Thymus (tissue), 14 donors: ENCODE measurements around the gene ROPN1L. TPM values are rescaled to one million over a fixed set of nuclear protein-coding genes. Genes with fewer than 3 reads are reported as not detected.
A peak's percentile ranks its signal among the peaks of the same experiment; 100 is the strongest.
"Not testable (repeated sequence)": the region's sequence is repeated elsewhere in the genome, so short reads cannot be mapped to it uniquely, and the experiment has no call there.

Source experiments
- DNase-seq, 9 donors: peaks; one replicate each; pipeline ENCODE4 v3.0.0-alpha.2; 2013; ENCODE audit warnings: low spot score in 9 of 9, low read depth in 6 of 9, missing footprints in 1 of 9
- H3K27ac ChIP-seq, 2 donors: one replicate each; pipeline ENCODE4 v1.5.1; 2013; ENCODE audit warnings: control low read depth in 1 of 2, low read depth in 1 of 2, low read length in 1 of 2, mild to moderate bottlenecking in 1 of 2, moderate library complexity in 1 of 2
- H3K27me3 ChIP-seq, 2 donors: one replicate each; pipeline ENCODE4 v1.5.1; 2013; ENCODE audit warnings: low read length in 1 of 2; ENCODE audit not compliant: control insufficient read depth in 2 of 2, insufficient read depth in 1 of 2
- H3K36me3 ChIP-seq, 2 donors: one replicate each; pipeline ENCODE4 v1.5.1; 2013; ENCODE audit warnings: low read length in 1 of 2, mild to moderate bottlenecking in 1 of 2, moderate library complexity in 1 of 2; ENCODE audit not compliant: control insufficient read depth in 2 of 2, insufficient read depth in 2 of 2
- H3K4me1 ChIP-seq, 2 donors: one replicate each; pipeline ENCODE4 v1.5.1; 2013; ENCODE audit warnings: low read length in 2 of 2; ENCODE audit not compliant: control insufficient read depth in 2 of 2, insufficient read depth in 2 of 2
- H3K4me3 ChIP-seq, 2 donors: one replicate each; pipeline ENCODE4 v1.5.1; 2013; ENCODE audit warnings: low read length in 2 of 2, control low read depth in 1 of 2, mild to moderate bottlenecking in 1 of 2
- H3K9me3 ChIP-seq, 2 donors: one replicate each; pipeline ENCODE4 v1.5.1; 2013; ENCODE audit warnings: low read length in 1 of 2, mild to moderate bottlenecking in 1 of 2; ENCODE audit not compliant: control insufficient read depth in 2 of 2, insufficient read depth in 1 of 2
- WGBS: extraction: QIAGEN DNeasy Blood & Tissue Kit; methylation state at CpG from one replicate; pipeline ENCODE4 v1.1.7; 2013; 5-methylcytosine and 5-hydroxymethylcytosine counted together
- long read RNA-seq, 10 donors: transcript quantifications; one replicate each; lab custom pipeline, GENCODE V29; 2026
- polyA plus RNA-seq: library from polyadenylated mRNA; stranded (reverse); fragments of 200-250 nt; gene quantifications from one replicate; pipeline ENCODE4 v1.2.3, GENCODE V29; 2013
- total RNA-seq: library from RNA; stranded (reverse); fragments of 120-200 nt; gene quantifications from one replicate; pipeline ENCODE4 v1.2.4, GENCODE V29; 2013
- donor health status: healthy.

The ROPN1L gene
- total RNA-seq (0.42 TPM), polyA plus RNA-seq (0.68 TPM)
- long read RNA-seq, donor 1 = 0 reads
- long read RNA-seq, donor 2 = 0 reads
- long read RNA-seq, donor 3 = 0 reads
- long read RNA-seq, donor 4 = 0 reads
- long read RNA-seq, donor 5 = 0 reads
- long read RNA-seq, donor 6 = 0 reads
- long read RNA-seq, donor 7 = 0 reads
- long read RNA-seq, donor 8 = 0 reads
- long read RNA-seq, donor 9 = 0 reads
- long read RNA-seq, donor 10 = 0 reads

DNA sequence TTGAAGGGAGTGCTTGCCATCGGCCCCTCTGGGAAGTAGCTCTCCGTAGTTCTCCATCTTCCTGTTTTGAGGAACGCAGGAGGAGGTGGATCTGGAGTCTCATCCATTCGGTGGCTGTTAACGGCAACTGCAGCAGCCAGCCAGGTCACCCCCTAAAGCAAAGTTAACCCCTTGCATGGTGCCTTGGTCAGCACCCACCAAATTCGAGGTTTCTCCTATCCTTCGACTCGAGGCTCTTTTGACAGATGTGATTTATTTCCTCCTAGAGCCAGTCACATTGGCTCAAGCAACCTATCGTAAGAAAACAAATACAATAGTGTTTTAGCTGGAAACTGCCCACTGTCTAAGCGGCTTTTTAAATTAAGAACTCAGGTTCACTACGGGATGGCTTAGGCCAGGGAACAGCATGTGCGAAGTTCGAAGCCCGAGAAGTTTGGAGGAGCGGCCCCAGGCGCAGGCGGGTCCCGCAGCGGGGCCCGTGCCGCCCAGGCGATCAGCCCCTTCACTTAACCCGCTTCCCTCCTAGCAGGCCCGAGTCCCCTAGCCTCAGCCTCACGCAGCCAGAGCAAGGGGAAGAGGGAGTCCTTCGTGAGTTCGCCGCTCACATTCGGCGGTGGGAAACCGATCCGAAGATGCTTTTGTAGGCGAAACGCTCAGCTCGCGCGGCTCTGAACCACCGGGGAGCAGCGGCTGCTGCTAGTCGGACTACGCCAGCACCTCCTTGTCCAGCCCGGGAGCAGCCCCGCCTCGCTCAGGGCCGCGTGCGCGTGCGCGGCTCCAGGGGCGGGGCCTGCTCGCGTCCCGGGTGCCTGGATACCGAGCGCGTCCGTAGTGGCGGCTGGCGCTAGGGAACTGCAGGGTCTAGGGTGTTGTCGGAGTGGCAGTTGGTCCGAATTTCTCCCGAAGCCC, at the start of gene ROPN1L:
TSS of gene ROPN1L (plus strand) at position 797 of the 909 bp plus-strand sequence. CDS start 289 bp downstream, outside the sequence.
- peaks cover 0 to 7% of the 10 kb centered on the region in 2 donors for H3K36me3 ChIP-seq
- H3K27ac ChIP-seq = no peak within 1 kb of the TSS
- peaks cover 3 to 33% of the 10 kb centered on the region in 2 donors for H3K27me3 ChIP-seq
- peaks cover 0 to 9% of the 10 kb centered on the region in 2 donors for H3K9me3 ChIP-seq
- DNase-seq = peak in 8 of 9 donors; percentile 47 to 85 (median 75)
- peak within 1 kb of the TSS; percentile 52 to 68 for H3K4me3 ChIP-seq
- H3K4me1 ChIP-seq = peaks cover 8 to 26% of the 10 kb centered on the region in 2 donors
- WGBS = 1% methylated on average over 63 of the region's 63 CpGs

DNA sequence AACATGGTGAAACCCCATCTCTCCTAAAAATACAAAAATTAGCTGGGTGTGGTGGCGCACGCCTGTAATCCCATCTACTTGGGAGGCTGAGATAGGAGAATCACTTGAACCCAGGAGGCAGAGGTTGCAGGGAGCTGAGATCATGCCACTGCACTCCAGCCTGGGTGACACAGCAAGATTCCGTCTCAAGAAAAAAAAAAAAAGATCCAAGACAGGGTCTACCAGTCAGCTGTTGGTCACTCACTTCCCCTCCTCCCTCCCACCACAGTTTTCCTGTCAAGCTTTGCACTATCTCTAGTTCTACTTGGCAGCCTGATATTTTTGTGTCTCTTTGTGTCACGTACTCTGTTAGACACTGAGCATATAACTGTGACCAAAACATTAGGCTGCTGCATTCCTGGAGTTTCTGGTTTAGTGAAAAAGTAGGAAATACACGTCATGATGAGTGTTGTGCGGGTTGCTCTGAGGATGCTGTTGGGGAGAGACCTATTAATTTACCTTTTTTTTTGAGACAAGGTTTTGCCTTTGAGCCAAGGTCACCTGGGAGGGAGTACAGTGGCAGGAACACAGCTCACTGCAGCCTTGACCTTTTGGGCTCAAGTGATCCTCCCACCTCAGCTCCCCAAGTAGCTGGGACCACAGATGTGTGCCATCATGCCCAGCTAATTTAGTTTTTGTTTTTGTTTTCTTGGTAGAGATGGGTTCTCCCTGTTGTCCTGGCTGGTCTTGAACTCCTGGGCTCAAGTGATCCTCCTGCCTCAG, 48.9 kb upstream of the ROPN1L start:
- not testable (repeated sequence) for DNase-seq, H3K9me3 ChIP-seq, H3K27ac ChIP-seq, H3K4me1 ChIP-seq, H3K27me3 ChIP-seq, H3K4me3 ChIP-seq
- peaks cover 30 to 72% of the 10 kb centered on the region in 2 donors for H3K36me3 ChIP-seq
- 98% methylated on average over 6 of the region's 6 CpGs for WGBS

DNA sequence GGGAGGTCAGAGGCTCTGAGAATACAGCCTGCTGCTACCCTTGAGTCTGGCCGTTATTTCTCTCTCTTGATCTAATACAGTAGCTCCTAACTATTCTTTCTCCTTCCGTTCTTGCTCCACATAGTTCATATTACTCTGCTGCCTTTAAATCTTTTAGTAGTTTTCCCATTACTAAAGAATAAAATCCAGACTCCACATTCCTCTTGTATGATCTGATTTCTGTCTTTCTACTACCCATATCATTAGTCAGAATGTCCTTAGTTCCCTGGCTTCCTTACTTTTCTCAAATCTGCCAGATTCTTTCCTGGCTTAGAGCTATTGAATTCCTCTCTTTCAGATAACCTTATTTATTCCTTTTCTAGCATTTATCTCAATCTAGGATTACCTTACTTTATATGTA, 48.2 kb upstream of the ROPN1L start:
- no peaks in the 10 kb centered on the region for H3K4me1 ChIP-seq
- H3K4me3 ChIP-seq = no peak overlapping the region
- peaks cover 30 to 69% of the 10 kb centered on the region in 2 donors for H3K36me3 ChIP-seq
- no peak overlapping the region for H3K27ac ChIP-seq
- no peak for DNase-seq
- 99% methylated on average over 2 of the region's 2 CpGs for WGBS
- no peaks in the 10 kb centered on the region for H3K27me3 ChIP-seq
- H3K9me3 ChIP-seq = no peaks in the 10 kb centered on the region

DNA sequence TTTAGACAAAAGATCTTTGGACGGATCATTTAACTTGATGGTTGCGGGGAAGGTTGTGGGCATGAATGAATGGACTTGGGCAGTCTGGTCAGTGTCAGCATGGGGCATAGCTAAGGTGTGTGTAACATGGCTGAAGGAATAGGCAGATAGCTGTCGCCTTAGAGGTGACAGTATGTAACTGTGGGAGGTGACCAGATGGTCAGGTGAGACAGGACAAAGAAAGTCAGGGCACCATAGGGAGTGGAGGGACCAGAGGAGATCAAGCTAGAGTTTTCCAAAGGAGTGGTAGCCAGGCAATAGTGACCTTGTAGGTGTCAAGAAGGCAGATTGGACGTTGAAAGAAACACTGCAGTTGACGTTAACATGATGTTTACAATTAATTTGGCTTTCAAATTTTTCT, 45.1 kb upstream of the ROPN1L start:
- no peaks in the 10 kb centered on the region for H3K9me3 ChIP-seq
- WGBS = 90% methylated on average over 5 of the region's 5 CpGs
- H3K27me3 ChIP-seq = no peaks in the 10 kb centered on the region
- no peak overlapping the region for H3K4me3 ChIP-seq
- peaks cover 26 to 60% of the 10 kb centered on the region in 2 donors for H3K36me3 ChIP-seq
- DNase-seq = no peak
- no peaks in the 10 kb centered on the region for H3K4me1 ChIP-seq
- no peak overlapping the region for H3K27ac ChIP-seq

DNA sequence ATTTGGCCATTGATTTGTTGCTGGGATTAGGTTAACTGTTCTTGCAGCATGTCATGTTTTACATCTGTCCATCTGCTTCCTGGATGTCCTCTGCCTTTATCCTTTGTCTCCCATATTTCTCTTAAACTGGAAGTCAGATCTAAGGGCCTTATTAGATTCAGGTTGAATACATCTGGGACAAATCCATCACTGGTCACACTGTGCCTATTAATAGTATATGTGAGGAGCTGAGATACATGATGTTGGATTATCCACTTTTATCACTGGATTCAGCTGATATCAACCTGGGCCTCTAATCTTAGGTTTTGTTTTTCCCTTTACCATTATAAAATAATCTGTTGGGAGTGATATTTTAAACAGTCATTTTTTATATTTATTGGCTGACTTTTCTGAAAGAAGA, 41.8 kb upstream of the ROPN1L start:
- peaks cover 22 to 58% of the 10 kb centered on the region in 2 donors for H3K36me3 ChIP-seq
- no peak for DNase-seq
- H3K4me3 ChIP-seq = no peak overlapping the region
- H3K27ac ChIP-seq = no peak overlapping the region
- no peaks in the 10 kb centered on the region for H3K9me3 ChIP-seq
- H3K27me3 ChIP-seq = no peaks in the 10 kb centered on the region
- no peaks in the 10 kb centered on the region for H3K4me1 ChIP-seq

DNA sequence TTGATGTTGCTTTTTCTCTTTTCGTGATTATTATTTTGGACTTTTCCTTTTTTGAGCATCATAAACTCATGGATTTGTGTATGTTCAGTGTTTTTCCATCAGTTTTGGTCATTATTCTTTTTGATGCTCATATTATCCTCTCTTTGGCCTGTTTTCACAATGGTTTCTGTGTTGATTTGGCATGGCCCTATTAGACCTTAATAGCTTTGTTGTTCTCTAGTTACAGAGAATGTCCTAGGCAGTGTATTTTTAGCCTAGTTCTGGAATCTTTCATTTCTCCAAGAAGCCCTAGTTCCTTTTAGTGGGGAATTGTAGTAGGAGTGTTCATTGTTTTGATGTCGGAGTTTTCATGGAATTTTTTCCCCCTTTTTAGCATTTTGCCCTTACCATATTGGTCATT, 41.3 kb upstream of the ROPN1L start:
- Histone ChIP-seq H3K36me3 (peaks cover 18 to 58% of the 10 kb centered on the region in 2 donors), H3K4me1 (no peaks in the 10 kb centered on the region), H3K4me3 (no peak overlapping the region), H3K27me3 (no peaks in the 10 kb centered on the region), H3K27ac (no peak overlapping the region), H3K9me3 (no peaks in the 10 kb centered on the region)
- WGBS = 98% methylated on average over 2 of the region's 2 CpGs
- DNase-seq = no peak

DNA sequence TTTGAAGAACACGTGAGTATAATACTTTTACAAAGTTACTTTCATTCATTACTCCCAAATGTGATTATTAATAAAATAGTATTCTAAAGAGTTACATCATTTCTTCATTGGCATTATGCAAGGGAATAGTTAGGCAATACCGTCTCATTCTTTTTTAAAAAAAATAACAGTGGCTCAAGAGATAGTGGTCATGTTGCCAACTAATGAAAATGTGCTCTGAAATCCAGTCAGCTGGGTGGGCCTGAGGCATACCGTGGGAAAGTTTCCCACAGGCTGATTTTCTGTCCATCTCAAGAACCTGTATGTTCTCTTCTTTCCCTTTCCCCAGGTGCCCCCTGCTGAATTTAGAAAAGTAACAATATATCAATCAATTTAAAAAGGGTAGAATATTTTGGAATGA, 40.8 kb upstream of the ROPN1L start:
- WGBS = 94% methylated on average over 3 of the region's 3 CpGs
- DNase-seq = no peak
- no peaks in the 10 kb centered on the region for H3K9me3 ChIP-seq
- no peaks in the 10 kb centered on the region for H3K4me1 ChIP-seq
- H3K4me3 ChIP-seq = no peak overlapping the region
- peaks cover 15 to 58% of the 10 kb centered on the region in 2 donors for H3K36me3 ChIP-seq
- H3K27ac ChIP-seq = no peak overlapping the region
- no peaks in the 10 kb centered on the region for H3K27me3 ChIP-seq

DNA sequence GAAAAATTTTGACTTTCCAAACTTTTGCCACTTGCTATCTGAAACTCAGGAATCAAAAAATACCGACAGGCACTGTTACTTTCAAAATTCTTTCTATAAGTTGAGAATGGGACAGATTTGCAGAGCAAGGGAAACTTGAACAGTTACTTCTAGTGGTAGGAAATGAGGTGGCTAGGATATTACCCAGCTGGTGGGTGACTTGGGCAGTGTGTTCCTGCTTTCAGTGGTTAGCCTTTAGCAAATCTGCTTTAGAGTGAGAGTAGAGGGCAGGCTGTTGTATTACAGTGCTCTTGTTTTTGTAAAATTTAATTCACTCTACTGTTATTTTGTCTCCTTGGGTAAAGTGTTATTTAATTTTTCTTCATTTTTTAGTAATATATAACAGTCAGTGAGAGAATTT, 40.2 kb upstream of the ROPN1L start:
- Histone ChIP-seq H3K27me3 (no peaks in the 10 kb centered on the region), H3K9me3 (no peaks in the 10 kb centered on the region), H3K4me1 (no peaks in the 10 kb centered on the region), H3K27ac (no peak overlapping the region), H3K36me3 (peaks cover 21 to 58% of the 10 kb centered on the region in 2 donors), H3K4me3 (no peak overlapping the region)
- no peak for DNase-seq
- WGBS = 73% methylated on average over 1 of the region's 1 CpG

DNA sequence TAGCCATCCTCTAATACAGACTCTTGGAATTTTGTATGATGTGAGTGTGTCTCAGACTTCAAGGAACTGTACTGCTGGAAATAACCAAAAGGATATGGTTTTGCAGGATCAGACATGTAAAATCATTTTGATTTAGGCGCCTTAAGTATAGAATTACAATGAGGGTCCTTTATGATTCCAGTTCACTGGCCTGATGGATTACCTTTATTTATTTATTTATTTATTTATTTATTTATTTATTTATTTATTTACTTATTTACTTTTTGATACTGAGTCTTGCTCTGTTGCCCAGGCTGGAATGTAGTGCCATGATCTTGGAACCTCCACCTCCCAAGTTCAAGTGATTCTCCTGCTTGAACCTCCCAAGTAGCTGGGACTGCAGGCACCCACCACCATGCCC, 37.9 kb upstream of the ROPN1L start:
- H3K36me3 ChIP-seq = peaks cover 25 to 62% of the 10 kb centered on the region in 2 donors
- 98% methylated on average over 1 of the region's 1 CpG for WGBS
- no peaks in the 10 kb centered on the region for H3K27me3 ChIP-seq

More for the DNA sequence above, 37.9 kb upstream of the ROPN1L start:
- Histone ChIP-seq H3K4me3 (no peak overlapping the region), H3K4me1 (no peaks in the 10 kb centered on the region), H3K9me3 (no peaks in the 10 kb centered on the region), H3K27ac (no peak overlapping the region)
- no peak for DNase-seq
